Breast epithelium (tissue), 4 donors: ENCODE measurements around the gene TTC39A. TPM values are rescaled to one million over a fixed set of nuclear protein-coding genes. Genes with fewer than 3 reads are reported as not detected.

Source experiments
- DNase-seq, 2 donors: peaks; one replicate each; pipeline ENCODE4 v3.0.0-alpha.2; 2019; ENCODE audit warnings: low spot score in 2 of 2
- H3K27ac ChIP-seq, 2 donors: fragments of 200-600 bp; sonication (generic) in 1 of 2; one replicate each; pipeline ENCODE4 v1.5.1; 2016 to 2019; ENCODE audit warnings: mild to moderate bottlenecking in 1 of 2
- H3K27me3 ChIP-seq, 2 donors: fragments of 200-600 bp; sonication (generic) in 1 of 2; one replicate each; pipeline versions ENCODE4 v1.5.1 to v1.6.0; 2017 to 2019; ENCODE audit warnings: control low read depth in 1 of 2, mild to moderate bottlenecking in 1 of 2
- H3K36me3 ChIP-seq: fragments of 200-600 bp; one replicate; pipeline ENCODE4 v1.5.1; 2019
- H3K4me1 ChIP-seq, 2 donors: fragments of 200-600 bp; sonication (generic); one replicate each; pipeline ENCODE4 v1.5.1; 2016 to 2019; ENCODE audit warnings: control low read depth in 1 of 2
- H3K4me3 ChIP-seq, 3 donors: fragments of 200-600 bp; sonication (generic); 1 replicate in 2 of 3; 2 replicates in 1 of 3; pipeline ENCODE4 v1.5.1; 2016 to 2019; ENCODE audit warnings: mild to moderate bottlenecking in 3 of 3, moderate library complexity in 2 of 3
- H3K9me3 ChIP-seq, 2 donors: fragments of 200-600 bp; sonication (generic) in 1 of 2; one replicate each; pipeline ENCODE4 v1.5.1; 2016 to 2019; ENCODE audit warnings: control low read depth in 1 of 2
- CTCF ChIP-seq, 3 donors: fragments of 450-650 bp; IDR thresholded peaks; one replicate each; pipeline ENCODE4 v1.5.1; 2016 to 2017; ENCODE audit warnings: antibody characterized with exemption in 3 of 3, mild to moderate bottlenecking in 3 of 3, moderate library complexity in 3 of 3
- POLR2A ChIP-seq: fragments of 450-650 bp; IDR thresholded peaks from one replicate; pipeline ENCODE4 v1.6.1; 2016; ENCODE audit warnings: antibody characterized with exemption, mild to moderate bottlenecking, moderate library complexity
- POLR2AphosphoS5 ChIP-seq, 3 donors: sonication (generic); formaldehyde crosslinking; IDR thresholded peaks; one replicate each; pipeline ENCODE4 v1.6.1; 2017; ENCODE audit warnings: antibody characterized with exemption in 3 of 3
- intact Hi-C: fragments of 100-400 bp; cut with DNase I; formaldehyde crosslinking; loops from one replicate; pipeline ENCODE4 v1.15.1; 2023; ENCODE audit warnings: low total_unique reads
- total RNA-seq, 3 donors: library from RNA; depleted of rRNA; stranded (reverse); fragments of >200 nt; gene quantifications; one replicate each; pipeline ENCODE4 v1.1.0, GENCODE V29; 2016

Gene TTC39A
- total RNA-seq, 3 donors from 2014 or later: 0.96 to 111 (median 72.1) TPM

DNA sequence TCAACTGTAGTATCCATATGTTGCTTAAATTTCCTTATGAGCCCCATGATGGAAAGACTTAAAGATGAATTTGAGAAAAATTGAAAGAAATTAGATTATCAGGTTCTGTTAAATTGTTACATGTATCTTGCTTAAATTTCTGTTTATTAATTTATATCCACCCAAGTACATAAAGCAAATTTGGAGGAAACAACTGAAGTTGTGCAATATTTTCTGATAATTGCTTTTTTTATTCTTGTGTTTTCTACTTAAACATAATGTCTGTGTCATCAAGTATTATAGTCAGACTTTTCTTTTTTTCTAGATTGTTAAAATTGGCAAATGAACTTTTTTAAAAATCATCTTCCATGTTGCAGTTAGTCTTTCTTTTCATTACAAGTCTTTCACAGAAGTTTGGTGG lies 57.4 kb downstream of the TTC39A start:
- no peaks in the 10 kb centered on the region for H3K4me1 ChIP-seq
- no peaks in the 10 kb centered on the region for H3K27me3 ChIP-seq
- H3K9me3 ChIP-seq: no peaks in the 10 kb centered on the region
- DNase-seq: no peak
- H3K4me3 ChIP-seq: no peak overlapping the region
- H3K27ac ChIP-seq: no peak overlapping the region
- TF ChIP-seq POLR2A (no peak), POLR2AphosphoS5 (IDR thresholded peaks at IDR 0.05) (no peak), CTCF (IDR thresholded peaks at IDR 0.05) (no peak)
- intact Hi-C loops: no loop called here
- H3K36me3 ChIP-seq: no peaks in the 10 kb centered on the region

DNA sequence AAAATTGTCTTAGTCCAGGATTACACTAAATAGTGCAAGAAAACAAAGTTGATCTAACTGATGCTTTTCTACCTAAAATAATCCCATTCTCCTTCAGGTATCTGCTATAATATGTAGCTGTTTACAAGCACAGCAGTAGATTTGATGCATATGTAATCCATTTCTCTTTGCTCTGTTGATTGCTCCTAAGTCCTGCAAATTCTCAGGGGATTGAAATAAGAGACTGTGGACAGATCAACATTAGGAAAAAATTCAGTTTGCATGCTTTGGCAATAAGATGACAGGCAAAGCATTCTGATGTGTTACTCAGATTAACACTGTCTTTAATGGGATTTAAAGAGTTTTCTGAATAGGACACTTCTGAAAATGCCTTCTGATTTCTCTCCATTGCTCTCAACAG lies 59.6 kb downstream of the TTC39A start:
- no peak for TF ChIP-seq POLR2AphosphoS5 (IDR thresholded peaks at IDR 0.05)
- no peak for TF ChIP-seq CTCF (IDR thresholded peaks at IDR 0.05)
- TF ChIP-seq POLR2A: no peak
- Histone ChIP-seq H3K36me3 (no peaks in the 10 kb centered on the region), H3K4me3 (no peak overlapping the region), H3K27me3 (no peaks in the 10 kb centered on the region), H3K9me3 (no peaks in the 10 kb centered on the region), H3K4me1 (no peaks in the 10 kb centered on the region), H3K27ac (no peak overlapping the region)
- intact Hi-C loops: no loop called here
- DNase-seq: no peak

DNA sequence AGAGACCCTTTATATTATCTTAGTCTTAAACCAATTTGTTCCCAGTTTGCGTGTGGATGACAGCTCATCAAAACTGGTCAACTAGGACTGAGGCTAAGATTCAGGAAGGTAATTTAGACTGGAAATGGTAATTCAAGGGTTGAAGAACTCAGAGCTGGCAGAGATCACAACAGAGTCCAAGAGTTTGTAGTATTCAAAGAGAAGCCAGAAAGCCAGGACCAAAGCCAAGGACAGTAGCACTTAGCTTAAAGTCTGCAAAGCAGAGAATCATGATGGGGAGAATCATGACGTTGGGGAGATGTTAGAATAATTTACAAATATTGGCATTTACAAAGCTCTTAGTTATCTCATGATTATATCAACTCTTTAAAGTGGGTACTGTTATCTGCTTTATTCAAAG lies 61.7 kb downstream of the TTC39A start:
- TF ChIP-seq POLR2A (no peak), CTCF (IDR thresholded peaks at IDR 0.05) (no peak), POLR2AphosphoS5 (IDR thresholded peaks at IDR 0.05) (no peak)
- no peaks in the 10 kb centered on the region for H3K36me3 ChIP-seq

DNA sequence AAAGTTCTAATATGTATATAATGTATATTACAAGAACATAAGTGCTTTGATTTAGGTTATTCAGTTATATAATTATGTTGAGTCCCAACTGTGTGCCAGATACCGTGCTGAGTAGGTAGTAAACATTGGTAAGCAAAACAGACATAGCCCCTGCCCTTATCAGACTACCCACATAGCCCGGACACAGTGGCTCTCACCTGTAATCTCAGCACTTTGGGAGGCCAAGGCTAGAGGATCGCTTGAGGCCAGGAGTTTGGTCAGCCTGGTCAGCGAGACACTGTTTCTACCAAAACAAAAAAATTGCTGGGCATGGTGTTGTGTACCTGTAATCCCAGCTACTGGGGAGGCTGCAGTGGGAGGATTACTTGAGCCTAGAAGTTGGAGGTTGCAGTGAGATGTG lies 63.6 kb downstream of the TTC39A start:
- no peak overlapping the region for H3K27ac ChIP-seq
- no peaks in the 10 kb centered on the region for H3K36me3 ChIP-seq
- intact Hi-C loops: no loop called here
- H3K27me3 ChIP-seq: no peaks in the 10 kb centered on the region
- no peak for DNase-seq
- H3K4me1 ChIP-seq: peaks cover 0 to 6% of the 10 kb centered on the region in 2 donors
- H3K9me3 ChIP-seq: no peaks in the 10 kb centered on the region
- H3K4me3 ChIP-seq: no peak overlapping the region
- no peak for TF ChIP-seq POLR2A
- no peak for TF ChIP-seq POLR2AphosphoS5 (IDR thresholded peaks at IDR 0.05)
- TF ChIP-seq CTCF (IDR thresholded peaks at IDR 0.05): no peak

More for the DNA sequence above, 61.7 kb downstream of the TTC39A start:
- Histone ChIP-seq H3K27ac (no peak overlapping the region), H3K4me1 (peaks cover 0 to 6% of the 10 kb centered on the region in 2 donors), H3K9me3 (no peaks in the 10 kb centered on the region), H3K4me3 (no peak overlapping the region), H3K27me3 (no peaks in the 10 kb centered on the region)
- intact Hi-C loops: no loop called here
- DNase-seq: no peak

DNA sequence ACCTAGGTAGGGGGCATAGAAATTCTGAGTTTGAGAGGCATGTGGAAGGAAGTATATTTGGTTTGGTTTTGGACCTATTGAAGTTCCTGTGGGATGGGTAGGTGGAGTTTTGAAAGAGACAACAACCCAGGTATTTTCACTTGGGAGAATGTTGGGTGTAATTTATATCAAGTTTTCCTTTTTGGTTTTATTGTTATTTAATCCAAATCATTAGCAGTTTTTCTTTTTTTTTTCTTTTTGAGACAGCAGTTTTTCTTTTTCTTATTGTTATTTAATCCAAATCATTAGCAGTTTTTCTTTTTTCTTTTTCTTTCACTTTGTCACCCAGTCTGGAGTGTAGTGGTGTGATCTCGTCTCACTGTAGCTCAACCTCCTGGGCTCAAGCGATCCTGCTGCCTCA lies 64.2 kb downstream of the TTC39A start:
- Histone ChIP-seq H3K4me1 (peaks cover 0 to 13% of the 10 kb centered on the region in 2 donors), H3K27ac (no peak overlapping the region)
- intact Hi-C loops: no loop called here

More for the DNA sequence above, 64.2 kb downstream of the TTC39A start:
- Histone ChIP-seq H3K9me3 (no peaks in the 10 kb centered on the region), H3K27me3 (no peaks in the 10 kb centered on the region), H3K4me3 (no peak overlapping the region), H3K36me3 (no peaks in the 10 kb centered on the region)
- no peak for DNase-seq
- no peak for TF ChIP-seq CTCF (IDR thresholded peaks at IDR 0.05)
- no peak for TF ChIP-seq POLR2AphosphoS5 (IDR thresholded peaks at IDR 0.05)
- TF ChIP-seq POLR2A: no peak
